GM21576 (cell line): Measurements from ENCODE around the gene SLC7A6OS.
A peak's percentile ranks its signal among the peaks of the same experiment; 100 is the strongest.
"Not testable (repeated sequence)": the region's sequence is repeated elsewhere in the genome, so short reads cannot be mapped to it uniquely, and the experiment has no call there.

Experiments used
- ATAC-seq: cut with Tn5 transposase; IDR thresholded peaks from one replicate; pipeline ENCODE4 v1.9.1; 2021; ENCODE audit warnings: mild to moderate bottlenecking, moderate library complexity; ENCODE audit not compliant: unreplicated experiment

SLC7A6OS gene

GRCh38 chr16:68299571-68300453, 10.9 kb downstream of the SLC7A6OS start:
- ATAC-seq: no peak

DNA sequence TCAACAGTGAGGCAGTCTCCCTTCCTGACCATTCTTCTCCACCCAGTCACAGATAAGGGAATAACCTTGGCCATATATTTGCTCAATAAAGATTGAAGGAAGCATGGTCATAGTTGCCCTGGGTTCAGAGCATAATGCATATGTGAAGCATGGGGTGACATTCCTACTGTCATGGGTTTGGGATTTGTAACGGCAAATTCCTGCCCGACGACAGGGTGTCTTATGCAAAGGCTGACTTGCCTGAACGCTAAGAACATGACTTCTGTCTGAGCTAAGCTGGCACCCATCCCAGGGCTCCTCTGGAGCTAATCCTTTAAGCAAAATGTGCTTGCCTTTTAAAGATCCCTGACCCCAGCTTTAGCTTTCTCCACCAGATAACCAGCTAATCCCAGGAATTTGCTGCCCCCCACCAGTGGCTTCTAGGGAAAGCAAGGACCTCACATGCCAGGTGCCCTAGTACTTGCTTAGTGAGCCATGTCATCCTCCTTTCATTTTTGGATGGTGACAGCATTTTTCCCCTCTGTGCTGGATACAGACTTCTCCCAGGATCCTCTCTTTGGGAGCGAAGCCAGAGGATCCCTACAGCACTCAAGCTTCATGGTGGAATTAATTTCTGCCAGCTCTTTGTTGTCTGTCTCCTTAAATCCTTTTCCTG, 11.7 kb downstream of the SLC7A6OS start:
- no peak for ATAC-seq

- no peak for ATAC-seq
Measured at GRCh38 chr16:68298312-68298711, 12.4 kb downstream of the SLC7A6OS start.

GRCh38 chr16:68297908-68298307, 12.8 kb downstream of the SLC7A6OS start:
- no peak for ATAC-seq

DNA sequence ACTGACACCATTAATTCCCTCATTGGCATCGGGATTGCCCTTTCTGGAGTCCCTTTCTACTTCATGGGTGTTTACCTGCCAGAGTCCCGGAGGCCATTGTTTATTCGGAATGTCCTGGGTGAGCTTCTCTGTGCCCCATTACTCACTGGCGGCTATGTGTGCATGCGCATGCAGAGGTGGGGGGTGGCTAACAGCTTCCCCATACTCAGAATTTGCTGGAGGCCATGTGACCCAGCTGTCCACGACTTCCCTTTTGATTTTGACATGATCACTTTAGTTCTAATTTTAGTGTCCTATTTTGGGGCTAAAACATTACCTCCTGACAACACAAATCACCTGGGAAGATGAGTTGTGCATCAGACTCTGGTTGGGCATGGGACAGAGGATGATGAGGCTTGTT, 14.1 kb downstream of the SLC7A6OS start:
- ATAC-seq: no peak

- ATAC-seq: no peak
Measured at GRCh38 chr16:68296291-68296690, 14.5 kb downstream of the SLC7A6OS start.

DNA sequence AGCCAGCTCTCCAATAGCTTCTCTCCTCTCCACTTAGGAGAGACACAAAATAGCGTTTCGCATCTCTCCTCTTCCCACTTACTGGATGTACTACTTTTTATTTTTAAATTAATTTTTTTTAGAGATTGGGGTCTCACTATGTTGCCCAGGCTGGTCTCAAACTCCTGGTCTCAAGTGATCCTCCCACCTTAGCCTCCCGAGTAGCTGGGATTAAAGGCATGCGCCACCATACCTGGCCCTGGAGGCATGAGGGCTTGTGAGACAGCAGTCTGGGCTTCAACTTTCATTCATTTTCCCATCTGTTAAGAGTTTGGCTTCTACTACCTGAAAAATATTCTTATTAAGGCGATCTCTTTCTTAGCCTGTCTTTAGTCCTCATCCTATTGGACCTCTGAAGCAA, 18.3 kb downstream of the SLC7A6OS start:
- no peak for ATAC-seq

GRCh38 chr16:68291227-68291626, 19.5 kb downstream of the SLC7A6OS start:
- ATAC-seq: no peak

DNA sequence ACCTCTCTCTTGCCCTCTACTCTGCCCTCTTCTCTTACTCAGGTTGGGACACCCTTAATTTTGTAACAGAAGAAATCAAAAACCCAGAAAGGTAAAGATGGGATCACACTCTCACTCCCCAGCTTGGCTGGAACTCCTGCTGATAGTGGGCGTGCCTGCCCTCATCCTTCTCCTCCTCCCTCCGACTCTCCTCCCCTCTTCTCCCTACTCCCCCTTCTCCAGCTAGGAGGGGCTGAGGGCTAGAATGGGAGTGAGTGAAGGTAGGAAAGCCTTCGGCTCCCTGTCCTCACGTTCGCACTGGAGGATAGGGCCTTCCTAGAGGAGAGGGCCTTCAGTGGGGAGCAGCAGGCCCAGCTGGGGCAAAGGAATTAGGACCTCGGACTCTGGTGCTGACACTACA, 20.3 kb downstream of the SLC7A6OS start:
- ATAC-seq: no peak

GRCh38 chr16:68289621-68290329, 21.0 kb downstream of the SLC7A6OS start:
- ATAC-seq: peak; percentile 76

- ATAC-seq: no peak
Measured at GRCh38 chr16:68289202-68289601, 21.5 kb downstream of the SLC7A6OS start.

- ATAC-seq: not testable (repeated sequence)
Measured at GRCh38 chr16:68288796-68289195, 21.9 kb downstream of the SLC7A6OS start.

- no peak for ATAC-seq
Measured at GRCh38 chr16:68288252-68288650, 22.5 kb downstream of the SLC7A6OS start.

GRCh38 chr16:68287276-68288251, 23.2 kb downstream of the SLC7A6OS start:
- no peak for ATAC-seq

GRCh38 chr16:68286153-68287074, 24.3 kb downstream of the SLC7A6OS start:
- no peak for ATAC-seq

GRCh38 chr16:68285683-68286082, 25.1 kb downstream of the SLC7A6OS start:
- ATAC-seq: no peak

DNA sequence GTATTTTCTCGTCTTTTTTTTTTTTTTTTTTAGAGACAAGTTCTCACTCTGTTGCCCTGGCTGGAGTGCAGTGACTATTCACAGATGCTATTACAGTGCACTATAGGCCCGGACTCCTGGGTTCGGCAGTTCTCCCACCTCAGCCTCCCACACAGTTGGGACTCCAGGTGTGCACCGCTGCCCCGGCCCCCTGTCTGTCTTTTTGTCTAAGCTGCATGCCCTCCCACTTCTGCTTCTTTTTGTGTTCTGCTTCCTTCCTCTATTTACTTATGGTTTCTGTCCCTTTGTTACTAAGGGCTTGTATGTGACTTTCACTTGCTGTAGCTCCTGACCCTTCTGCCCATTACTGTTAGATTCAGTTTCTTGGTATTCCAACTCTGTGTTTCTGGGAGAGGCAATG, 25.9 kb downstream of the SLC7A6OS start:
- ATAC-seq: peak; percentile 46

DNA sequence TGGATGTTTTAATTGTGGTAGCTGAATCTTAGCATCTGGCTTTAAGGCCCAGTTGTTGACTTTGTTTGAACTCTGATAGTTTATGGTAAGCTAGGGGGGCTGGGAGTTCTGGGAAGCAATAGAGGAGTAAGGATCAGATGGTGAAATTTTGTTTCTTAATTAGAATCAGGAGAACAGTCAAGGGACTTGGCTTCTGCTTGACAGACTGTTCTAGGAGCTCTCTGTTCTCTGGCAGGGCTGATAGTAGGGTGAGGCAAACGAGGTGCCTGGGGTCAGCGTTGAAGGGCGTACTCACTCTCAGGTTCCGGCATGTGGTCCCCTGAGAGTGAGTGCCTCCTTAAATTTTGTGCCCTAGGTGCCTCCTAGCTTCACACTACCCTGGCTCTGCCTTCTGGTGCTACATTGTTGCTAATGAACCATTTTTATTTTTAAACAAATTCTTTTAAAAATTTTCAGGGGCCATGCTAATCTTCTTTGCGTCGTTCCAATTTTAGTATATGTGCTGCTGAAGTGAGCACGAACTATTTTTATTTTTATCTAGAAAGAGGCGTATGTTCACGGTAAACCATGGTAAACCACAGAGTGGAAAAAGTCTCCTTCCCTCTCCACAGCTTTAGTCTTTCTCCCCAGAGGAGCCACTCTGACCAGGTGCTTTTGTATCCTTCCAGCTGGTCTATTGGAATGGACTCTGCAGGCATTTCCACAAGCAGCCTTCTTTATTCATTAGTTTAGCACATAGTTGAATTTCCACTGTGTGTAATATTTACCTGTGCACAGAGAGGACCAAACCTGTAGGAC, 26.7 kb downstream of the SLC7A6OS start:
- peak; percentile 30 for ATAC-seq

GRCh38 chr16:68283346-68283745, 27.4 kb downstream of the SLC7A6OS start:
- no peak for ATAC-seq
